ENCODE data around the gene MCL1. TPM values are rescaled to one million over a fixed set of nuclear protein-coding genes. Genes with fewer than 3 reads are reported as not detected.
"Not testable (repeated sequence)": the region's sequence is repeated elsewhere in the genome, so short reads cannot be mapped to it uniquely, and the experiment has no call there.

Gene MCL1
- total RNA-seq, 1 donor from 2014 or later = 697 TPM

- no peak for DNase-seq (ENCODE audit: low spot score)
These were observed 24.3 kb upstream of the MCL1 start for GRCh38 chr1:150603711-150604110.

DNA sequence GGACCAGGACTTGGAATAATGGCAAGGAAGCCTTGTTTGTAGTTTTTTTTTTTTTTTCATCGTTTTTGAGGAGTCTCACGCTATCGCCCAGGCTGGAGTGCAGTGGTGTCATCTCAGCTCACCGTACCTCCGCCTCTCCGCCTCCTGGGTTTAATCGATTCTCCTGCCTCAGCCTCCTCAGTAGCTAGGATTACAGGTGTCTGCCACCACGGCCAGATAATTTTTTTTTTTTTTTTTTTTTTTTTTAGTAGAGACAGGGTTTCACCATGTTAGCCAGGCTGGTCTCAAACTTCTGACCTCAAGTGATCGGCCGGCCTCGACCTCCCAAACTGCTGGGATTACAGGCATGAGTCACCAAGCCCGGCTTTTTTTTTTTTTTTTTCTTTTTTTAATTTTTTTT is 23.0 kb upstream of the MCL1 start:
- DNase-seq (ENCODE audit: low spot score) = not testable (repeated sequence)

- DNase-seq (ENCODE audit: low spot score) = no peak
These were observed 22.1 kb upstream of the MCL1 start for GRCh38 chr1:150601540-150601939.

- DNase-seq (ENCODE audit: low spot score) = peak; percentile 35
These were observed 18.9 kb upstream of the MCL1 start for GRCh38 chr1:150598346-150598745.

GRCh38 chr1:150596976-150597375 is 17.6 kb upstream of the MCL1 start:
- DNase-seq (ENCODE audit: low spot score) = no peak

GRCh38 chr1:150596095-150596892 is 16.9 kb upstream of the MCL1 start:
- no peak for DNase-seq (ENCODE audit: low spot score)

DNA sequence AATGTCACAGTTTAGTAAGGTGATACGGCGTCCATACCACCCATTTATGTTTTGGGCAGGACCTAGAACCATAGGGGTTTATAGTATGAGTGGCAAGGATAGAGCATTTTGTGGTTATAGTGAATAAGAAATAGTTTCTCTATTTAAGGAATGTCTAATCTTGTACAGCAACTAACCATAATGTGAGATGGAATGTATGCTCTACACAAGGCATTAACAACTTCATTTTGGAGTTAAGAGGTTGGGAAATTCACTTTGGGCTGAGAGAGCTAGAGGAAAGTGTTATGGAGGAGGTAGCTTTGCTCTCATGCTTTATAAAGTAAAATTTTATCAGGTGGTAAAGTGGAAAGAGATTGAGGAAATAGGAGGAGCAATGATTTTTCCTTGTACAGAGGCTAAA is 3.0 kb upstream of the MCL1 start:
- no peak for DNase-seq (ENCODE audit: low spot score)

GRCh38 chr1:150581962-150582361 is 2.6 kb upstream of the MCL1 start:
- not testable (repeated sequence) for DNase-seq (ENCODE audit: low spot score)

DNA sequence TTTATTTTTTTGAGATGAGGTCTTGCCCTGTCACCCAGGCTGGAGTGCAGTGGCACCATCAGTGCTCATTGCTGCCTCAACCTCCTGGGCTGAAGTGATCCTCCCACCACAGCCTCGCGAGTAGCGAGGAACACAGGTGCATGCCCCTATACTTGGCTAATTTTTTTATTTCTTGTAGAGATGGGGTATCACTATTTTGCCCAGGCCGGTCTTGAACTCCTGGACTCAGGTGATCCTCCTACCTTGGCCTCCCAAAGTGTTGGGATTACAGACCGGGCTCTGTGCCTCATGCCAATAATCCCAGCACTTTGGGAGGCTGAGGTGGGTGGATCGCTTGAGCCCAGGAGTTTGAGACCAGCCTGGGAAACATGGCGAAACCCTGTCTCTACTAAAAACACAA is 2.0 kb upstream of the MCL1 start:
- not testable (repeated sequence) for DNase-seq (ENCODE audit: low spot score)

DNA sequence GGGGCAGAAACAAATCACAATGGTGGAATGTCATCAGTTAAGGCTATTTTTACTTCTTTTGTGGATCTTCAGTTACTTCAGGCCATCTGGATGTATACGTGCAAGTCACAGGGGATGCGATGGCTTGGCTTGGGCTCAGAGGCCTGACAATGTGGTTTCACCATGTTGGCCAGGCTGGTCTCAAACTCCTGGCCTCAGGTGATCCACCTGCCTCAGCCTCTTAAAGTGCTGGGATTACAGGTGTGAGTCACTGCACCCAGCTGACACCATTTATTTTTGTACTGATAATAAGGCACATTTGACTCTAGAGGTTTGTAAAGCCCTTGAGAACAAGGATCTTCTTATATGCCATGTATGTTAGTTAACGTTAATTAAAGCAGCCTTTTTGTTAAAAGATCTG is 1.6 kb upstream of the MCL1 start:
- DNase-seq (ENCODE audit: low spot score) = not testable (repeated sequence)

DNA sequence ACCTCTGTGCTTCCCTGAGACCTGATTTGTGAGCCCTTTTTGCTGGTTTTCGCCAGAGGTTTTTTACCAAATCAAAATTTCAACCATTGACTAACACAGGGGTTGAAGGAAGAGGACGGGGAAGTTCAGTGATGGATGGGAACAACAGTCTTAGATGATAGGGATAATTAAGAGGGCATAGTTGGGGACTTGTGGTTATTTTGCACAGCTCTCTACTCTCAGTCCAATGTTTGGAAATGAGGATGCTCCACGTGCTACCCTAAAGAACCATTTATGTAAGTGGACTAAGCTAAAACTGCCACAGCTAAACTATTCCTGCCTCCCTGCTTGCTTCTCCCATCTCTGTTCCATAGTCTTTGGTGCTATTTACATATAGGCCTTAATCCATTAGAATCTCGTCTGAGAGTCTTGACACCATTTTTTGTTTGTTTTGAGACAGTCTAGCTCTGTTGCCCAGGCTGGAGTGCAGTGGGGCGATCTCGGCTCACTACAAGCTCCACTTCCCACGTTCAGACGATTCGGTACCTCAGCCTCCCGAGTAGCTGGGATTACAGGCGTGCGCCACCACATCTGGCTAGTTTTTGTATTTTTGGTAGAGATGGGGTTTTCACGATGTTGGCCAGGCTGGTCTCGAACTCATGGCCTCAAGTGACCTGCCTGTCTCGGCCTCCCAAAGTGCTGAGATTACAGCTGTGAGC is 684 bp upstream of the MCL1 start:
- no peak for DNase-seq (ENCODE audit: low spot score)

DNA sequence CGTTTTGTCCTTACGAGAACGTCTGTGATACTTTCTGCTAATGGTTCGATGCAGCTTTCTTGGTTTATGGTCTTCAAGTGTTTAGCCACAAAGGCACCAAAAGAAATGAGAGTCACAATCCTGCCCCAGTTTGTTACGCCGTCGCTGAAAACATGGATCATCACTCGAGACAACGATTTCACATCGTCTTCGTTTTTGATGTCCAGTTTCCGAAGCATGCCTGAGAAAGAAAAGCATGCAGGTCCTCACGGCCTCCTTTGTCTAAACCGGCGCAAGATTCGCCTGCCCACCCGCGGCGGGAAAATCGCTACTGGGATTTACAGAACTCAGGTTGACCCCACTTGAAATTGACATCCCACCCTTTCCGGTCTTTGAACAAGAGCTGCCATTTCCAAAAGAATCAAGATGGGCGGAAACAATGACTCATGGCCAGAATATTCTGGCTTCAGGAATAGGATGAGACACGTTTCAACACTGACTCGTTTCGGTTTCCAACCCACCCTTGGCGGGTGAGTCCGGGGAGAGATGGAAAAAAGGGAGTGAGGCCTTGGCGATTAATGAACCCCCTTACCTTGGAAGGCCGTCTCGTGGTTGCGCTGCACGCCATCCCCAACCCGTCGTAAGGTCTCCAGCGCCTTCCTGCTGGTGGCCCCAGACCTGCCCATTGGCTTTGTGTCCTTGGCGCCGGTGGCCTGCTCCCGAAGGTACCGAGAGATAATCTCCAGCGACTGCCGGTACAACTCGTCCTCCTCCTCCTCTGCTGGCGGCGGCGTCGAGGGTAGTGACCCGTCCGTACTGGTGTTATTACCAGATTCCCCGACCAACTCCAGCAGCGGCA is 919 bp downstream of the MCL1 start:
- no peak for DNase-seq (ENCODE audit: low spot score)

DNA sequence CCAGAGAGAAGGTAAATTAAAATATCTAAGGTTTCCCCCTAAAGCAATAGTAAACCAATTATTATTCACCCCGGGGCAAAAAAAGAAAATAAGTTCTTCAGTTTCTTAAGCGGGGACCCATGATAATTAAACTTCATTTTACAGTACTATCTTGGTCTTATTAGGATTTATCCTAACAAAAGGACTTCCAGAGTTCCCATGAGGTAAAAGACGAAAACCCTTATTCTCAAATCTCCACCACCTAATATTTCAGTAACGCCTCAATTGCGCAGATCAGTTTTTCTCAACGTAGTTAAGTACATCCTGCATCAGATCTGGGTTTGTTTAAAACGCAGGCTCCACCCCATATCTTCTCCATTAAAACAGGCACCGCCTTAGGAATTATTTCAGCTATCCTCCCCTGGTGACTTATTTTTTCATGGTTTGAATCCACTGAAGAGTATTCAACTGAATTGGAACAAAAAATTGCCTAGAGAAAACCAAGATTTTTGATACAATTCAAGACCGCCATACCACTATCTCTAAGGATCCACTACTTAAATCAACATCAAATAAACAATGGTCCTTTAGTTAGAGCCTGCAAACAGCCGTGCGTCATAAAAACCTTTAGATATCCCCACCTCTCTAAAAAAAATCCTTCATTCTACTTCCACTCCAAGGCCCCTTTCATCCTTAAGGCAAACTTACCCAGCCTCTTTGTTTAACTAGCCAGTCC is 1.7 kb downstream of the MCL1 start:
- DNase-seq (ENCODE audit: low spot score) = no peak

GRCh38 chr1:150576794-150577556 is 2.4 kb downstream of the MCL1 start:
- no peak for DNase-seq (ENCODE audit: low spot score)

DNA sequence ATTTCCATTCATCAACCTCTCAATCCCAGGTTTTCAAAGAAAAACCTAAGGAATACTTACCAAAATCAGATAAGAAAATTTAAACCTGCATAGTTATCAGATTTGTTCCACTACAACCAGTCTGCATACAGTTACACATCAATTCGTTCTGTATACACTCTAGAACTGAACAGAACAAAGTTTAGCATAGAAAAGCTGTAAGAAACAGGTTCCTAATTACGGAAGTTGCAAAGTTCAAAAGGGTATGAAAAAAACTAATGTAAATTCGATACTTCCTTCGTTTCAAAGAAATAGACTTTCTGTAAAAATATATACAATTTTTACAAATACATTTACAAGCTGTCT is 3.1 kb downstream of the MCL1 start:
- DNase-seq (ENCODE audit: low spot score) = no peak

DNA sequence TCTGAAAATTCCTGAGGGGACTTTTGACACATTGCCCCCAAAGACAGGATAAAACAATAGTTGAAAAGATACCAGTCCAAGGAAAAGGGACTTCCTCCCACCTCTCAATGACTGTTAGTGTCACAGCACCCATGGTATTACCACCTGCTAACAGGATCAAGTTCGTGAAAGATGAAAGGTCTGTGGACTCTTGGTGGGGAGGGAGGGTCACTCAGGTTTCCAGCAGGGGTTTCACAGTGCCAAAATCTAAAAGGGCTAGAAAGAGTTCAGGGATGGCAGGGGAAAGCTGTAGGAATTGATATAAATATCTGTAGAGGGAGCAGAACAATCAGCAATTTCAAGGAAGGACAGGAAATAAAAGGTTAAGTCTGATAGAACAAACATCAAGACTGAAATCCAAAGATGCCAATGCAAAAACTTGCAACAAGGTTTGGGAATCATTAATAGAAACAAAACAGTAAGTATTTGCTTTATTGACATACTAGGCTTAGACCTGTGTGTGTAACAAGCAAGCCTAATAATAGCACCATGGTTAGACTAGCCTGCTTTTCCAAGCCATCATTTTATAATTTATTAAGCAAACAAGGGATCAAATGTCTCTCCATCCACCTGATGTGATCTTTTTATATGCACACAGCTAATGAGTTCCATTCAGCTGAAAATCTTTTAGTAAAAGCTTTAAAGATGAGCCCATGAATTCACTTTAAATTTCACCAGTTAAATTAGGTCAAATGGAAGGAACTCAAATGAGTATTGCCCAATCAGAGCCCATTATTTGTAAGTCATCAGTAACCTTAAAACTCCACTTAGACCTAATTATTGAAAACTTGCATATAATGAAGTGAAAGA is 3.7 kb downstream of the MCL1 start:
- DNase-seq (ENCODE audit: low spot score) = no peak

DNA sequence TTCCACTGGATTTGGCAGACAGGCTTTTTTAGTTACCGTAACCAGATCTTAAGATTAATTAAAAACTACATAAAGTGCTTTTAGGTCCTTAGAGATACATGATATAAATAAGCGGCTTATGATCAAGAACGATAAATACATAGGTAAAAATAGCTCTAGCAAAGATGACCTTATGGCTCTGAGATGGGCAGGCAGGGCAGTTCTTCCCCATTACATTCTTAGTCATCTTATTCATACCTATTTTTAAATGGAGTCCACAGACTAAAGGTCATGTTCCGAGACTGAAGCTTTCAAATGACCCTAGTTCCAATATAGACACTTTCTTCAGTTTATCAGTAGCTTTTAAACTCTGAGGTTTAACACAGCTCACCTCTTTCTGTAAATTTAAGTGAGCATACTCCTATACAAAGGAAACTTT is 4.3 kb downstream of the MCL1 start:
- no peak for DNase-seq (ENCODE audit: low spot score)

DNA sequence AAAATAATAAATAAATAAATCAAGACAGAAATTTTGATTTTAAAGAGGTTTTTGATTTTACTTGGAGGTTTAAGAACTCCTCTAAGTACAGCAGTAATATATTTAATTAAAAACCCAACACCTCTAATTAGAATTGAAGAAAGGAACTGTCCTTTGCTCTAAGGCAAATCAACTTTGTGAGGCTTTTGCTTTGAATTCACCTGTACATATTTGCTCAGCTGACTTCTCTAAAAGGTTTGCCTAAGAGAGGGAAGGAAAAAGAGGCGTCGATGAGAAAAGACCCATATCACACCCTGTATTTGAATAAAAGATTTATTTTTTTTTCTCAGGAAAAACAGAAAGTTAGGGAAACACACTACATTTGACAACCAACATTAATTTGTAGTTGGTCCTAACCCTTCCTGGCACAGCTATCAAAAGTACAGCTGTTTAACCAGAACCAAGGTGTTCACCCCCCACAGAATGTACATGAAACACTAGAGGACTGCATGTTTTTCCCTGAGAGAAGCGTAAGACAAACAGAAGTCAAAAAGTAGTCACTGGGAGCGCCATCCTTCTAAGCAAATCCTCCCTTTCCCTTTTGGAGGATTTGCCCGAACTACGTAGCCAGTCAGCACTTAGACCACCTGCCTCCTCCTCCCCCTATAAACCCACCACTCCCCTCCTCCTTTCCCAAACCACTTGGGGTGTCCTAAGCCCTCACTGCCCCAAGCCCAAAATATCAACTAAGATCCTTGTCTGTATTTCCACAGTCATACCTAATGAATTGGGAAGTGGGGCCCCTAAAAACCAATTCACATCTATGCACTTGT is 4.9 kb downstream of the MCL1 start:
- DNase-seq (ENCODE audit: low spot score) = no peak

GRCh38 chr1:150573648-150574071 is 5.8 kb downstream of the MCL1 start:
- DNase-seq (ENCODE audit: low spot score) = not testable (repeated sequence)
